HPDE6-E6E7 (cell line): ENCODE data around the gene PDZRN4.
"Not testable (repeated sequence)": the region's sequence is repeated elsewhere in the genome, so short reads cannot be mapped to it uniquely, and the experiment has no call there.

Source experiments
- DNase-seq: peaks from one replicate; pipeline ENCODE4 v3.0.0; 2011; ENCODE audit warnings: missing footprints; ENCODE audit errors: extremely low spot score

PDZRN4 gene

DNA sequence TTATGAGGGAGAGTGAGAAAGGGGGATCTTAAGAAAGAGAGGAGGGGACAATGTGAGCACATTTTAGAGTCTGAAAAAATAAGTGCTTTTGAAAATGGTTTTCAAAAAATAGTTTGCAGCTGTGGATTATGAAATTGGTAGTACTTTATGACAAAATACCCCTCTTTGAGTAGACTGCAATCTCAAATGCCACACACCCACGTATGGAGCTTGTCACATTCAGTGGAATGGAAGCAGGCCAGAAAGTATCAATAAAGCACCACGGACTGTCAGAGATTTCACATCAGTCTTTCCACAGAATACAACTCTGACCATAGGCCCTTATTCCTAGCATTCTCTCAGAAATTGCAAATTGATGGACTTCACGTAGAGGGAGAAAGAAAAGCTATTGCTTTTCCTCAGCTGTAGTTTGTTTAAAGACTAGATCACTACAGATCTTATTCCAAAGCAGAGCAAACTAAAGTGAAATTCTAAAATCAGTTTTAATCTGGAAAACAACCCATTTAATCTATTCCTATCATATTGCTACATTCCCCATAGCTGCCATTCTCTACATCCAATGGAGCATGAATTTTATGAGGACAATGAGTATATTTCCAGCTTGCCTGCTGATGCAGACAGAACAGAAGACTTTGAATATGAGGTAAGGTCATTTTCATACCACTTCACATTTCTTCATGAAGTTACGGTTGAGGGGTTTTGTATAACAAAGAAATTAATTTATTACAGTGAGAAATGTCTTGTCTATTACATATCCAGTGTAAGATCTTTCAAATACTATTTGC is 321.3 kb downstream of the PDZRN4 start:
- no peak for DNase-seq

DNA sequence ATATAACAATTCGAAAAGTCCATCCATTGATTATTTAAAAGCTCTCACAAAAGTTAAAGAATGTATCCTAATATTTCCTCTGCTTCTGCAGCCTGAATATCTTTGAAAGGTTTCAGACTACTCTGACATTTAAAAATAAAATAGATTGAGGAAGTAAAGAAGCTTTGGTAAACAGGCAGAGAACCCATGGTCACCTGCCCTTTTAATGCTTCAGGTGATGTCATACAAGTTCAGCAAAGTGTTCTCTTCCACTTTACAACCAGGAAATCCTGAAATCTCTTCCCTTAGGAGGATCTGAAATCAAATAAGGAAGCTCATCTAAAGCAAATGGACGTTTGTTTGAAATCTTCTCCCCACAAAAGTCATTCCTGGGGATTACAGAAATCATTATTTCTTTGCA is 322.4 kb downstream of the PDZRN4 start:
- no peak for DNase-seq

DNA sequence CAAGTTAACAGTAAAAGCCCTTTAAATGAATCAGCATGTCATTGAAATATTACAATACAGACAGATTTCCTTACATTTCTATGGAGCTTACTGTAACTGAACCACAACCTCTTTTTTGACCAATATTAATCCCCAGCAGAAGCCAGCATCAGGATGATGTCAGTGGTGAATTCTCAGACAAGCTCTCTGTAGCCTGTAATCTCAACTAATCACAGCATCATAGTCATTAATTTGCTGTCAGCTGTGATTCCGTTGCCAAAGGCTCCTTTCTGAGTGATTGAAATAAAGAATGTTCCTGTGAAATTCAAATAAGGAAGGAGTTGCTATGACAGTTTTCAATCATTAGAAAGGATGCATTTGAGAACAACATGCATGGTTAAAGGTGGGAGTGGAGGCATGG is 323.1 kb downstream of the PDZRN4 start:
- no peak for DNase-seq

DNA sequence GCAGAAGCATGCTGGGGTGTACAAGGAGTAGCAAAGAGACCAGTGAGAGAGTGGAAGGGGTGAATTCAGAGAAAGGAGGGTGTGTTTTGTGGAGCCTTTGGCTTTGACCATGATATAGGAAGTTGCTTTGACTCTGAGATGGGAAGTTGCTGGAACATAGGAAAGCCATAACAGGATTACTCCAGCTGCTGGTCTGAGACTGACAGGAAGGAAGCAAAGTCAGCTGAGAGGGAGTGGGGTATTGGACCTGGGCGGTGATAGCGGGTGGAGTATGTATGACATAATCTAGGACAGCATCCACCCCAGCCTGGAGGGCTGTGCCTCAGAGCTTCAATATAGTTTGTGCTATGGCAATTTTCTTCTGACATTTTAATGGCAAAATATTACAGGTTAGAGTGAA is 324.4 kb downstream of the PDZRN4 start:
- no peak for DNase-seq

DNA sequence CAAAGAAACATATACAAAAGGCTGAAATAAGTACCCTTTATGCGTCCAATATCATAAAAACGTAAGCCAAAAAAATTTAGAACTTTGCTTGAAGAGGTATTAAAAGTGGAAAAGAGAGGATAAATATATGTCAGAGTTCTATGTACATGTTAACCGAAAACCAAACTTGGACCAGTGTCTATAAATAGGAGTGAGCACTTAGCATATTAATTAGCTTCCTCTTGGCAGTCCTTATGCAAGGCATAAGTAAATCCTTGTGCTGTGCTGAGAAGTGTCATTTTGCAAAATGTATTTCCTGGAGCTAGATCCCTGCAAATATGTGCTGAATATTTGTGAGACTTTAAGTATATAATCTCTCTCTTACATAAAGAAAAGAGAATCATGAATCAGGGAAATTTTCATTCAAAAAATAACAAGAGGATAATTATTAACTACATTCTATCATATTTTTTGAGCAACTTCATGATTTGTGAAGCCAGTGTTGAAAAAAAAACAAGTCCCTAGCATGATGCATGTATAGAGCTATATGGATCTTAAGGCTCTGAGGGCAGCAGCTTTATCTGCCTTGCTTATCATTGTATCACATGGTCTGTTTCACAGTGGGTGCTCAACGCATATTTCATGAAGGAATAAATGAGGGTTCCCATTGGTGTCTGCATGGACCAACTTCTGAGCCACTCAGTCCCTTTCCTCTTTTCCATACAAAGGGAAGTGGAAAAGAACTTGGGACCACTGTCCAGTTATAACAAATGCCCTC is 326.1 kb downstream of the PDZRN4 start:
- DNase-seq, result no peak

DNA sequence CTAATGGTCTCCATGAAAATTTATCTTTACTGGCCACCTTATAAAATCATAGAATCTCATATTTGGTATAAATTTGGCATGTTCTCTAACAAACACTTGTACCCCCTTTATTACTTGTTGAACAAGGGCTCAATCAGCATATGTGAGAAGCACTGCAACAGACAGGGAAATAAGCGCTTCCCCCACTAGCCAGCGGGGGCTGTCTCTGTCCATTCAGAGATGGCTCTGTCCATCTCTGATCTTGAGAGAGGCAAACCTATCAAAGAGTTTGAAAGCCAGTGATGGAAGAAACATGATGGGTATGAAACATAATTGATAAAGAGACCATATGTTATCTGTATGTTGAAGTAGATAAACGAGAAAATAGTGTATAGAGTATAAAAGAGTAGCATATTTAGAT is 326.8 kb downstream of the PDZRN4 start:
- DNase-seq, result no peak

DNA sequence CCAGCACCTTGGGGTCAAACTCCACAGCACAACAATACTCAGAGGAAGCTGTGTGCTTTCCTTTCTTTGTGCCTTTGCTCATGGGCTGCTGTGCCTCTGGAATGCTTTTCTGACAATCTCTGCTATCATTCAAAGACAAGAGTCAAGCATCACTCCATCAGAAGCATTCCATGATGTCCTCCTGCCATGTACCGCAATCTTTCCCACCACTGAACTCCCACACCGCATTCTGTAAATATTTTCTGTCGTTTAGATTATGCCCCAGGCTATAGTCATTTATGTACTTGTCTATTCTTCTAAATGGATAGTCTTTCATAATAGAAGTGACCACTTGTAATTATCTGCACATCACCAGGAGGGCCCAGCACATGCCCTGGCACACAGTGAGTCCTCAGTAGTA is 327.8 kb downstream of the PDZRN4 start:
- no peak for DNase-seq

DNA sequence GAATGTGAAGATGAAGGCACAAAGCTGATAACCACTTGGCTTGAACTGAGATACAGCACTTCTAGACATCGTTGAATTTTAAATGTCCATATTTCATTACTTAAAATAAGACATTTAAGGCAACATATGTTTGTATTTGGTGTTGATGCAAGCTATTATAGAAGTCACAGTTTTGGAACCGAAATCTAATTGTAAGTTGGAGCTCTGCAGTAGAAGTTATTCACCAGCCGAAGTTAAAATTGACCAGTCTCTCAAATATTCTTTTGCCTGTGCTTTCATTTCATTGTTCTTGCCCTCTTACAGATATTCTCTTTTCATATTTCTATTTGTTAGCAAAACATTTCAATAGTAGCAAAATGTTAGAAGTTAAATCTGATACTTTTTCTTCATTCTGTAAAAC is 332.7 kb downstream of the PDZRN4 start:
- DNase-seq, result no peak

DNA sequence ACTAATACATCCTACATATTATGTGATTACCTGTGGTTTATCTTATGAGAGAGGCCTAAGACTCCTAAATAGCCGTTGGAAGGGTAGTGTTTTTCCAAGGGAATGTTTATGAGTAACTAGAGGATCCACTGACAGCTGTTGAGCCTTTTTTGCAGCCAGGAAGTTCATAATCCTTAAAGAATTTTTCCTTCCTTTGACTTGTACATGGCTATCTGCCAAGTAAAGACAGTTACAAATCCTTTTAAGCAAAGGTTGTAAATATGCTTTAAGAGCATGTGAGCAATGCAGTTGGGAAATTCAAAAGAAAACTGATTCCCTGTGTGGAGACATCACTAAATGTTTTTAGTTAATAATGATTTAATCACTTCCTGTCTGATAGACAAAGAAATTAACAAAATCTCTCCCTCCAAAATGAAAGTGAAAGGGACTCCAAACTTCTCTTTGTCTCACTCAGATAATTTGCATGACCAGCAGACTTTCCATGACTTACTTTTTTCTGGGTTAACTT is 333.8 kb downstream of the PDZRN4 start:
- DNase-seq, result peak; percentile 28

DNA sequence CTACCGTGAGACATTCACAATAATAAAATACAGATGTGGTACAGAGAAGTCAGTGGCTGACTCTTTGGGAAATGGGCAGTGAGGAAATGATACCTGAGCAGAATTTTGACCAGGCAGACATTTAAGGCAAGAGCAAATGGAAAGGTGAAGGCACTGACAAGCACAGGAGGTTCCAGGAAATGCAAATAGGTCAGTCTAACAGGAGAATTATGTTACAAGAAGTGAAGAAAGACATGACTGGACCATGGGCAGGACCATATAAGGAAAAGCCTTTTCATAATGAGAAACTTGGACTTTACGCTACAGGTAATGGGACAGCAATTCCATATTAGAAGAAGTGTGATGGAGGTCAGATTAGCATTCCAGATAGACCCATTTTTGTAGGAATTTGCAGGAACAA is 338.9 kb downstream of the PDZRN4 start:
- DNase-seq, result no peak

DNA sequence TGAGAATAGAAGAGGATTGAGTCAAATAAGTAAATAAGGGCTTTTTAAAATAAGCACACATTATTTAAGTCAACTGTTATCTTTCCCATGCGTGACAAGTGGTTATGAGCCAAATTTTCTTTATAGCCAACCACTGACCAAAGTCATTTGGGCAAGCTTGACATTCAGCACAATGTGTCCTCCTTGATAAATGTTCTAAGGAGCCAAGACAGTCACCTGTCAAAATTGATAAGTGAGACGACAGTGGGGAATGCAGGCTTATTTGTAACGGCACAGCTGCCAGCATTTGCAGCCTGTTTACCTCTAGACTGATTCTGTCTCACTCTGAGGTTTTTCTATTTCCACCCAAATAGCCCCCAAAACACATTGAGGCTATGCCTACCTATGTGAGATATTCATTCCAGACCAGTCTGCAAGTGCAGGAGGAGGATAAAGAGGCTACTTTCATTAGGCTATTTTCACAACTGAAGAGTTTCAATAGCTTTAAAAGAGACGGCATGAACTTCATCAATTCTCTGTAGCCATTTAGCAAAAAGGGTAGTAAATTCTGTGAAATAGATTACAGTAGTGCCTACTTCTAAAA is 339.5 kb downstream of the PDZRN4 start:
- DNase-seq, result no peak

DNA sequence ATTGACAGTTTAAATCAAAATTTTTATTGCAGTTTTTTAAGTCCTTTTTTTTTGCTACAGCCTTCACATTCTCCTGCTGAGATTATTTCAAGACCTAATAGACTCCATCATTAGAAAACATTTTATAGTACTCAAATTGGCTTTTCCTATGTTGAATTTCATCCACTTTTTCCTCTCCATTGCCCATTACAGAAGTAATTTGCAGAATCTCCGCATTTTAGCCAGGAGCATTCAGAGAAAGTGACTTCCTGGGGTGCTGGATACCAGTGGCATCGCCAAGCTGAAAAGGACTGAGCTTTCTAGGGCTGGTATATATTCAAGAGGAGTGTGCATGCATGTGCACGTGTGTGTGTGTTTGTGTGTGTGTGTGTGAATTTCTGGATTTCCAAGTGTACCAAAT is 340.8 kb downstream of the PDZRN4 start:
- DNase-seq, result no peak

DNA sequence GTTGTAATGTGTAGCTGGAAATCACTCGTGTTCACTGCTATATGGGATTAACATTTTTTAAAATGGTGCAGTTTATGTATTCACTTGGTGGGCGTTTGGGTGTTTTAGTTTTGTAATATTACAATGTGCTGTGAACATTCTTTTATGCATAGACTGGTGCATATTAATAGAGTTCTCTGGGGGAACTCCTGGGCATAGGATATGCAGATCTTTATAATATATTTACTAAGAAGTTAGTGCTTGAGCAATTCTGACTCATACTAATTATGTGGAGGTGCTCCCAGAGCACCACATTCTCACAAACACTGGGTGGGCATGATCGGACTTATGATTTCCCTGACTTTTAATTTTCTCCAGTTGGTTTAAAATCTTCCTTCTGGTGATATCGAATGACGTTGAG is 342.3 kb downstream of the PDZRN4 start:
- no peak for DNase-seq

DNA sequence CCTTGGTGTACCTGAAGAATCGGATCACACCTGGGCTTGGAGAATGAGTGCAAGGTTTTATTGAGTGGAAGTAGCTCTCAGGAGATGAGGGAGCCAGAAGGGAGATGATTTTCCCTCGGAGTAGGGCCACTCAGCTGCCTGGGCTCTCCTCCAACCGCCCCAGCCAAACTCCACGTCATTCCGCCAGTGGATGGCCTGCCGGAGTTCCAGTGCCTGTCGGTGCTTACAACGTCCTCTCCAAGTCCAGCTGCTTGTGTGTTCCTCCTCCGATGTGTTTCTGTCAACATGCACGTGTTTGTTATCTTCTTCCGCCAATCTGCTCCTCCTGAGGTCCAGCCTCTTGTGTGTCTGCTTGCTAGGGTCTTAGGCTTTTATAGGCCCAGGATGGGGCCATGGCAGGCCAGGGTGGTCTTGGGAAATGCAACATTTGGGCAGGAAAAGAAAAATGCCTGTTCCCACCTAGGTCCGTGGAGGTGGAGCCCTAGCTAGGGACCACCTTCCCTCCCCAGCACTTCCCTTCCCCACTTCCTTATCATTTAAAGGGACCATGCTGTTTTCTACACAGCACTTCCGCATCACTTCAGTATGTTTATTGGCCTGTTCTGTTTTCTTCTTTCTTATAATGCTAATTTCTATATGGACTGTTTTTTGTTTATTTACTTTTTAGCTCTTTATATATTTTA is 343.2 kb downstream of the PDZRN4 start:
- no peak for DNase-seq

DNA sequence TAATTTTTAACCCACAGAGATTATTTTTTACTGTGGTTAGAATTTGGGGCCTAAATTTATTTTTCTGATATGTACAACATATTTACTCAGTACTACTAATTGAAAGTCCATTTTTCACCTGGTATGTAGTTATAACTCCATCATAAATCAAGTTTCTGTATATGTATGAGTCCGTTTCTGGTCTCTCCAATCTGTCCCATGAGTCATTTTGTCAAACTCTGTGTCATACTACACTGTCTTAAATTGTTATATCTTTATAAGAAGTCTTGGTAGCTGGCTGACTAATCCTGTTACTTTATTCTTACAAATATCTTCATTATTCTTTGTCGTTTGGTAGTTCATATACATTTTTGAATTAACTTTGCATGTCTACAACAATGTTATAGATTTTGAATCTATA is 344.0 kb downstream of the PDZRN4 start:
- no peak for DNase-seq

DNA sequence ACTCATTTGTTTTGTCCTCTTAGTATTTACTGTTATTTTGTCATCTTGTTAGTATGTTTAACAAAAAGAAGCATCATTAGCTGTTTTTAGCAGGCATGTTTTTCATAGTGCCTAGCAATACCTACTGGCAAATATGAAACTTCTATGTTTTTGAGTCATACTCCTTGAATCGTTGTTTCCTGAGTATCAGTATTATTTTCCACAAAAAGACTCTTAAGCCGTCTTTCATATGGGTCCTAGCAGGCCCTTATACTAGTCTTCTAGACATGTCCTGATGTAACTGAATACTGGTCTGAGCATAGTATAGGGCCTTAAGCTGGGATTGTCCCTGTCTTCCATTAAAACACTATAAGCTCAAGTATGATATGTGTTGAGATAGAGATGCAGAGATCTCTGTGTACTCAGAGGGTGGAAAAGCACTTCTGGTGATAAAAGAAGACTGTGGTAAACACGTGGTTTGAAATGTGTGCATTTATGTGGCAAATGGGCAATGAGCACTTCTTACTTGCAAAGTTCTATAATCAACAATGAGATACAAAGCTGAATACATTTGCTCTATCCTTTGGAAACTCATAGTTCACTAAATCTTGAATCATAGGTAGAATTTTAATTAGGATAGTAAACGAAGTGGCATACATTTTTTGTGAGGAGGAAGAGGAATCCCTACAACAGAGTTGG is 348.8 kb downstream of the PDZRN4 start:
- DNase-seq, result no peak

DNA sequence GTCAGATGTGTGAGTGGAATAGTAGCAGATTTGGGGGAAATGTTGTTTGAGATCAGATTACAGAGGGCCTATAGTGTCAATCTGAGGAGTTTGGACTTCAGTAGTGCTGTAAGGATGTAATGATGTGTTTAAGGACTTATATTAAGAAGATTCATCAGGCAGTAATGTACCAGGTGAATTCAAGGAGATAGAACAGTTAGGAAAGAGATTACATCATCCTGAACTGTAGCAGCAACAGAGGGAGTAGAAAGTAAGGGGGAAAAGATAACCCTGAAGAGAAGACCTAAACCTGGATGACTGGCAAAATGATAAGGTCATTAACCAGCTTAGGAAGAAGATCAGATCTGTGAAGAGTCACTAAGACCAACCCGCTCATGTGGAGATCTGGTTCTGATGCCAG is 349.4 kb downstream of the PDZRN4 start:
- DNase-seq, result no peak

DNA sequence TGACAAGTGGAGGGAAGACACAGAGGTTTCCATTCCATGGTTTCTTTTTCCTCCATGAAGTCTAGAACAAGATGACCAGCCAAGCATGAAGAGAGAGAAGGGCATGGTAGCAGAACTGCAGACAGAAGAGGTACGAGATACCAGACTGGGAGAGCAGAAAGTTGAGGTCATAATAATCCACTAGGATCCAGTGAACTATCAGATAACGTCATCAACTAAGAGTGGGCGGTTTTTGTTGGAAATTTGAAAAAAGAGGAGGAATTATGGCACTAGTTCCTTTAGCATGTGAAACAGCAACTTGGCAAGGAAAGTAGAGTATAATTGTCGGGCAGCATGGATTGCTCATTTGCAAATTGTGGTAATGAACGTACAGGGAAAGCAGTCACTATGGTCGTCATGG is 357.6 kb downstream of the PDZRN4 start:
- DNase-seq, result no peak

DNA sequence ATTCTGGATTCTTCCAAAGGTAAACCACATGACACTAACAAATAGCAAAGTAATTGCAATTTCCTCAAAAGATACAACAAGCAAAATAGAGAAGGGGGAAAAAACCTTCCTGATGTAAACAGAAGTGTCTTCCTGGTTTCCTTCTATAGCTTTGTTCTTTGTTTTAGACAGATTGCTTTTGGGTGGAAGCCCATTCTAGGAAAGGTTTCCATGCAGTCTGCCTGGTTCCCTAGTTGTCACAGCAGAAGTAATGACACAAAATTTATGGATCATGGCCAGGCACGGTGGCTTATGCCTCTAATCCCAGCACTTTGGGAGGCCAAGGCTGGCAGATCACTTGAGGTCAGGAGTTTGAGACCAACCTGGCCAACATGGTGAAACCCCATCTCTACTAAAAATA is 359.0 kb downstream of the PDZRN4 start:
- DNase-seq, result not testable (repeated sequence)

DNA sequence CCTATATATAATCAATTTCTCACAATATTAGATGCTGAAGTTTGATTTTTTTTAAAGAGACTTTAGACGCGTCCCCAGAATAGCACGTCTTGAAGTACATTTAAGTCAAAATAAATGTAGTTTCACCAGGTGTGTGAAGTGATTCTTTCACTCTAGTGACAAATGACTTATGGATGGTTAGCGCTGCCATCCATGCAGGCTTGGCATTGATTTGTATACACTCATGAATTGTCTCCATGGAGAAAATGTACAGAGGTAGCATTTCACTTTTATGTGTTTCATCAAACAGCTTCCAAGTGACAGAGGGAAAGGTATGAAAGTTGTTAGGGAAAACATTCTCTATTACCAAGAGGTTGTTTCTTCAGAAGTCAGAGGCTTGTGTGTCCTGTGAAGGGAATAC is 360.8 kb downstream of the PDZRN4 start:
- DNase-seq, result no peak

DNA sequence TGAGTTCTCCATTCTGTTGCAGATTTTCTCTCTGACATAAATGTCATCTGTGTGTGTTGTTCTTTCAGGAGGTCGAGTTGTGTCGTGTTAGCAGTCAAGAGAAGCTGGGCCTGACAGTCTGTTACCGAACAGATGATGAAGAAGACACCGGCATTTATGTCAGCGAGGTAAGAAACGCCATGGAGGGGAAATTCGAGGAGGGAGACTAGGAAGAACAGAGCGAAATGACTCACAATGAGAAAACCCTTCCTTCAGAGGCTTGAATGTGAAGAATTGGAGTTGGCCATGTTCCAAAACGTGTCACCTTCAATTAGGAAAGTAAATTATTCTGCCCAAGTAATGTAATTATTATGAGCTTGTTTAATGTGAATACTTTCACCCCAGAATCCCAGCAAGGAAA is 364.5 kb downstream of the PDZRN4 start:
- no peak for DNase-seq

DNA sequence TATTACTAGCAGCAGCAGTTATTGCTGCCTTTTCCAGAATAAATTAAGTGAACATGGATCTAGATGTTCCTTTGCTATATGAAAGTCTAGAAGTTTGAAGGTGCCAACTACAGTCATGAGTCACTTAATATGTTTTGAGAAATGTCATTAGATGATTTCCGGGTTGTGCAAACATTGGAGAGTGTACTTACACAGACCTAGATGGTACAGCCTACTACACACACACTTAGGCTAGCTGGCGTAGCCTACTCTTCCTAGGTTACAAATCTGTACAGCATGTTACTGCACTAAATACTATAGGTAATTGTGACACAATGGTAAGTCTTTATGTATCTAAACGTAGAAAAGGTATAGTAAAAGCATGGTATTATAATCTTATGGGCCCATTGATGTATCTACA is 368.1 kb downstream of the PDZRN4 start:
- DNase-seq, result no peak
